NT2/D1 (cell line): Measurements from ENCODE around the gene KHDC1L.
"Not testable (repeated sequence)": the region's sequence is repeated elsewhere in the genome, so short reads cannot be mapped to it uniquely, and the experiment has no call there.

Source experiments
- DNase-seq: peaks from one replicate; pipeline ENCODE4 v3.0.0-alpha.2; 2011; ENCODE audit warnings: low read depth, low spot score
- H3K27me3 ChIP-seq: 2 replicates; pipeline ENCODE4 v1.6.0; 2011; ENCODE audit warnings: mild to moderate bottlenecking; ENCODE audit not compliant: insufficient read length, insufficient read depth
- H3K36me3 ChIP-seq: 2 replicates; pipeline ENCODE4 v1.6.1; 2011; ENCODE audit warnings: mild to moderate bottlenecking, low read length, mixed read lengths; ENCODE audit not compliant: insufficient read depth, insufficient read length
- H3K4me1 ChIP-seq: 2 replicates; pipeline ENCODE4 v1.5.1; 2011; ENCODE audit not compliant: insufficient read depth, insufficient read length
- H3K4me3 ChIP-seq: 2 replicates; pipeline ENCODE4 v1.5.1; 2011; ENCODE audit warnings: low read depth; ENCODE audit not compliant: insufficient read length
- H3K9ac ChIP-seq: 2 replicates; pipeline ENCODE4 v1.6.0; 2011; ENCODE audit warnings: low read depth; ENCODE audit not compliant: insufficient read length
- H3K9me3 ChIP-seq: 2 replicates; pipeline ENCODE4 v1.5.1; 2011; ENCODE audit warnings: mild to moderate bottlenecking, low read length; ENCODE audit not compliant: insufficient read depth
- SUZ12 ChIP-seq: IDR thresholded peaks from 2 replicates; pipeline ENCODE4 v1.6.1; 2011; ENCODE audit not compliant: insufficient read length, insufficient read depth; ENCODE audit errors: extremely low read depth
- YY1 ChIP-seq: IDR thresholded peaks from 2 replicates; pipeline ENCODE4 v1.6.1; 2011; ENCODE audit not compliant: insufficient read length, insufficient read depth
- ZNF274 ChIP-seq: IDR thresholded peaks from 2 replicates; pipeline ENCODE4 v1.6.1; 2011; ENCODE audit warnings: mild to moderate bottlenecking, low read depth, low read length

KHDC1L gene

GRCh38 chr6:73225396-73225795 lies at the start of gene KHDC1L:
TSS of gene KHDC1L (minus strand) at chr6:73225496. CDS start at chr6:73225408, 88 bp downstream.
- peaks cover 2% of the 10 kb centered on the region for H3K4me1 ChIP-seq
- H3K4me3 ChIP-seq, result no peak within 1 kb of the TSS
- H3K9ac ChIP-seq, result no peak within 1 kb of the TSS

GRCh38 chr6:73269296-73269695 lies 44.0 kb upstream of the KHDC1L start:
- H3K9me3 ChIP-seq, H3K27me3 ChIP-seq, DNase-seq, H3K9ac ChIP-seq, H3K4me1 ChIP-seq, H3K4me3 ChIP-seq: not testable (repeated sequence)
- peaks cover 11% of the 10 kb centered on the region for H3K36me3 ChIP-seq

More at GRCh38 chr6:73225396-73225795, at the start of gene KHDC1L:
- no peaks in the 10 kb centered on the region for H3K36me3 ChIP-seq
- DNase-seq, result no peak
- H3K27me3 ChIP-seq, result no peaks in the 10 kb centered on the region
- H3K9me3 ChIP-seq, result no peaks in the 10 kb centered on the region
- TF ChIP-seq ZNF274, result no peak
- TF ChIP-seq SUZ12, result no peak
- TF ChIP-seq YY1, result no peak

GRCh38 chr6:73268896-73269295 lies 43.6 kb upstream of the KHDC1L start:
- not testable (repeated sequence) for H3K4me3 ChIP-seq, DNase-seq, H3K27me3 ChIP-seq, H3K9me3 ChIP-seq, H3K4me1 ChIP-seq, H3K9ac ChIP-seq
- H3K36me3 ChIP-seq, result peaks cover 13% of the 10 kb centered on the region

- TF ChIP-seq YY1 (no peak), ZNF274 (no peak), SUZ12 (no peak)
- Histone ChIP-seq H3K4me3 (no peak overlapping the region), H3K36me3 (peaks cover 6% of the 10 kb centered on the region), H3K9ac (no peak overlapping the region), H3K9me3 (no peaks in the 10 kb centered on the region), H3K27me3 (no peaks in the 10 kb centered on the region), H3K4me1 (no peaks in the 10 kb centered on the region)
- DNase-seq, result no peak
These were observed 39.1 kb upstream of the KHDC1L start for GRCh38 chr6:73264446-73264845.

- H3K4me3 ChIP-seq, result peak overlapping the region; percentile 65
- no peak for DNase-seq
- peak overlapping the region; percentile 2 for H3K9ac ChIP-seq
- TF ChIP-seq SUZ12 (no peak), ZNF274 (no peak), YY1 (no peak)
- no peaks in the 10 kb centered on the region for H3K4me1 ChIP-seq
- H3K27me3 ChIP-seq, result no peaks in the 10 kb centered on the region
- H3K36me3 ChIP-seq, result peaks cover 6% of the 10 kb centered on the region
- H3K9me3 ChIP-seq, result no peaks in the 10 kb centered on the region
These were observed 38.2 kb upstream of the KHDC1L start for GRCh38 chr6:73263570-73263909.

GRCh38 chr6:73262671-73263569 lies 37.6 kb upstream of the KHDC1L start, which contains the start of gene KHDC1:
TSS of gene KHDC1 (minus strand) at chr6:73263196. CDS start at chr6:73242517, 20,679 bp downstream.
- DNase-seq, result no peak
- no peaks in the 10 kb centered on the region for H3K27me3 ChIP-seq
- H3K9me3 ChIP-seq, result no peaks in the 10 kb centered on the region
- peak within 1 kb of the TSS; percentile 65 for H3K4me3 ChIP-seq
- H3K4me1 ChIP-seq, result no peaks in the 10 kb centered on the region
- TF ChIP-seq SUZ12, result no peak
- TF ChIP-seq ZNF274, result no peak
- TF ChIP-seq YY1, result no peak
- peak within 1 kb of the TSS; percentile 87 for H3K9ac ChIP-seq
- H3K36me3 ChIP-seq, result peaks cover 6% of the 10 kb centered on the region

- no peaks in the 10 kb centered on the region for H3K4me1 ChIP-seq
- H3K9ac ChIP-seq, result no peak overlapping the region
- H3K4me3 ChIP-seq, result no peak overlapping the region
- H3K9me3 ChIP-seq, result no peaks in the 10 kb centered on the region
- no peak for DNase-seq
- H3K36me3 ChIP-seq, result no peaks in the 10 kb centered on the region
- no peaks in the 10 kb centered on the region for H3K27me3 ChIP-seq
- TF ChIP-seq SUZ12 (no peak), ZNF274 (no peak), YY1 (no peak)
These were observed 33.4 kb upstream of the KHDC1L start for GRCh38 chr6:73258721-73259120.

GRCh38 chr6:73254323-73254722 lies 29.0 kb upstream of the KHDC1L start:
- not testable (repeated sequence) for H3K4me3 ChIP-seq, H3K36me3 ChIP-seq, H3K27me3 ChIP-seq, H3K9ac ChIP-seq, DNase-seq, H3K9me3 ChIP-seq, H3K4me1 ChIP-seq
